ENCODE data around the gene HSPA6. TPM values are rescaled to one million over a fixed set of nuclear protein-coding genes. Genes with fewer than 3 reads are reported as not detected.

Gene HSPA6
- polyA plus RNA-seq, 1 donor from 2014 or later, result 3.8 TPM

Other genes with a start within 250 kb of the HSPA6 start
- gene MPZ, start 214.6 kb upstream of the HSPA6 start, polyA plus RNA-seq, result 0.92 TPM in 1 of 2 replicates, not detected in the other
- 24.2 and 41.6 TPM in 2 replicates for gene SDHC, start 210.2 kb upstream of the HSPA6 start, polyA plus RNA-seq
- gene CFAP126, start 156.7 kb upstream of the HSPA6 start, polyA plus RNA-seq, result not detected in 2 replicates
- gene FCGR2A, start 19.1 kb upstream of the HSPA6 start, polyA plus RNA-seq, result not detected in 2 replicates
- not detected in 2 replicates for gene FCGR3A, start 25.3 kb downstream of the HSPA6 start, polyA plus RNA-seq
- gene FCGR3B, start 106.6 kb downstream of the HSPA6 start, polyA plus RNA-seq, result not detected in 2 replicates
- not detected in 2 replicates for gene FCGR2B, start 138.6 kb downstream of the HSPA6 start, polyA plus RNA-seq
- gene FCRLA, start 182.7 kb downstream of the HSPA6 start, polyA plus RNA-seq, result not detected in 2 replicates
- gene FCRLB, start 197.0 kb downstream of the HSPA6 start, polyA plus RNA-seq, result 0.45 and 0.70 TPM in 2 replicates
- gene DUSP12, start 225.2 kb downstream of the HSPA6 start, polyA plus RNA-seq, result 183 and 209 TPM in 2 replicates
- 15.4 and 16.6 TPM in 2 replicates for gene ATF6, start 241.8 kb downstream of the HSPA6 start, polyA plus RNA-seq

All from neural cell (in vitro differentiated cells).